Fibroblast of the aortic adventitia (primary cell): ENCODE data around the gene STX2. TPM values are rescaled to one million over a fixed set of nuclear protein-coding genes. Genes with fewer than 3 reads are reported as not detected.
"Not testable (repeated sequence)": the region's sequence is repeated elsewhere in the genome, so short reads cannot be mapped to it uniquely, and the experiment has no call there.

Experiments
- DNase-seq: peaks from one replicate; pipeline ENCODE4 v3.0.0-alpha.2; 2010; ENCODE audit warnings: low read depth
- H3K4me3 ChIP-seq: 2 replicates; pipeline ENCODE4 v1.5.1; 2011; ENCODE audit warnings: low read depth, mild to moderate bottlenecking, control low read depth, low read length, moderate library complexity
- CTCF ChIP-seq: IDR thresholded peaks from 2 replicates; pipeline ENCODE4 v1.5.1; 2011; ENCODE audit warnings: mild to moderate bottlenecking, low read length, control low read depth, inconsistent platforms; ENCODE audit not compliant: insufficient read depth
- total RNA-seq: library from RNA; depleted of rRNA; stranded (reverse); fragments of >200 nt; gene quantifications from 2 replicates; pipeline ENCODE4 v1.2.3, GENCODE V29; 2012; ENCODE audit warnings: low replicate concordance

Gene STX2
- total RNA-seq, result 14.1 and 48.1 TPM in 2 replicates

- TF ChIP-seq CTCF, result peak; percentile 34
- peak within 1 kb of the TSS; percentile 88 for H3K4me3 ChIP-seq
- peak; percentile 72 for DNase-seq
These were observed at the start of gene STX2 for GRCh38 chr12:130838951-130839769. STX2 (minus strand) TSS chr12:130839250; CDS start chr12:130839099, 151 bp downstream.

DNA sequence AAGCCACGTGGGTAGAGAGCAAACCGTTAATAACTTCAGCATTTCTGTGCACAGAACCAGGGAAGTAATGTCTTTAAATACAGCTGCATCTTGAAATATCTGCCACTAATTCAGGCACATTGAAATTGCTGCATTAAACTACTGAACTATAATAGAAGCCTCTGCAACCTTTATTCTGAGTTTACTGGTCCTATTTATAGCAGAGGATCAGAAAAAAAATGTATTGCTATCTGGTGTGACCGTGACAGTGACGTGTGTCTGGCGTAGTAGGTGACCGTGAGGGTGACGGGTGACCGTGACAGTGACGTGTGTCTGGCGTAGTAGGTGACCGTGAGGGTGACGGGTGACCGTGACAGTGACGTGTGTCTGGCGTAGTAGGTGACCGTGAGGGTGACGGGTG, 48.1 kb upstream of the STX2 start:
- not testable (repeated sequence) for DNase-seq, H3K4me3 ChIP-seq

- TF ChIP-seq CTCF, result no peak
These were observed 42.5 kb upstream of the STX2 start for GRCh38 chr12:130881548-130881947.

DNA sequence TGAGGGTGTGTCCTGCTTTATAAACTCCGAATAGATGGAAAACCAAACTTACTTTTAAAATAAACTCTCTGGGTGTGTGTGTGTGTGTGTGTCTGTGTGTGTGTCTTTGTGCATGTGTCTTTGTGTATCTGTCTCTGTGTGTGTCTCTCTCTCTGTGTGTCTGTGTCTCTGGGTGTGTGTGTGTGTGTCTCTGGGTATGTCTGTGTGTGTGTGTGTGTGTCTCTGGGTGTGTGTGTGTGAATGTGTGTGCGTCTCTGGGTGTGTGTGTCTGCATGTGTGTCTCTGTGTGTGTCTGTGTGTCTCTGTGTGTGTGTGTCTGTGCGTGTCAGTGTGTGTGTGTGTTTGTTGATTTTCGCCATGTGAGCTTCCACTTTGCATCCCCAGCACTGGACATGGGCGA, 42.0 kb upstream of the STX2 start:
- no peak overlapping the region for H3K4me3 ChIP-seq
- TF ChIP-seq CTCF, result no peak
- DNase-seq, result no peak

More at GRCh38 chr12:130881548-130881947, 42.5 kb upstream of the STX2 start:
- no peak for DNase-seq
- no peak overlapping the region for H3K4me3 ChIP-seq

DNA sequence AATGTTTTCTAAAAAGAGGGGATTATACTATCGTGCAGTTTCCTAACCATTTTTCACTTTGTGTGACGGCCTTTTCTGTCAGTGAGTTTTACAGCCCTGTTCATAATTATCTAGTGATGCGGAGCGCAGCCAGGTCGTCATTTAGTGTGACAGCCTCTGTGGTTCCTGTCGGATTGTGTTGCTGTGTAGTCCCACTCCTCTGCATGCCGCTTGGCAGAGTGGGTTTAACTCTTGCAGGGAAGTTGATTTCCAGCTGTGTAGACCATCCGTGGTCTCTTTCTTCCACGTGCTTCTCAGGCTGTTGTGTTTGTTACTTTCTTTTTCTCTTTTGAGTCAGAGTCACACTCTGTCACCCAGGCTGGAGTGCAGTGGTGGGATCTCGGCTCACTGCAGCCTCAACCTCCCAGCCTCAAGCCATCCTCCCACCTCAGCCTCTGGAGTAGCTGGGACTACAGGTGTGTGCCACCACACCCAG, 41.4 kb upstream of the STX2 start:
- peak overlapping the region; percentile 39 for H3K4me3 ChIP-seq
- DNase-seq, result no peak

GRCh38 chr12:130879781-130880389, 40.8 kb upstream of the STX2 start:
- no peak for TF ChIP-seq CTCF
- no peak for DNase-seq
- H3K4me3 ChIP-seq, result no peak overlapping the region

More for the DNA sequence above, 41.4 kb upstream of the STX2 start:
- no peak for TF ChIP-seq CTCF

GRCh38 chr12:130879212-130879686, 40.2 kb upstream of the STX2 start:
- no peak for DNase-seq
- H3K4me3 ChIP-seq, result no peak overlapping the region
- no peak for TF ChIP-seq CTCF
